PC-3 (cell line): ENCODE results near the gene CACUL1. TPM values are rescaled to one million over a fixed set of nuclear protein-coding genes. Genes with fewer than 3 reads are reported as not detected.

Experiments used
- ATAC-seq: fragments of 200-7000 bp; cut with Tn5 transposase; 2 replicates; pipeline ENCODE4 v1.9.1; 2020; ENCODE audit warnings: mild to moderate bottlenecking, moderate library complexity
- BruUV-seq: library from RNA; stranded (reverse); fragments of 400-500 nt; replicated peaks from 2 replicates; lab custom pipeline; 2021; lab: Mats Ljungman, UMichigan
- CTCF ChIA-PET: fragments of 300-600 bp; sonication (Branson Sonifier 250); formaldehyde crosslinking; loops from one replicate; lab custom pipeline; 2022; ENCODE audit warnings: antibody characterized with exemption; lab: Charles Lee
- POLR2A ChIA-PET: fragments of 300-600 bp; sonication (Branson Sonifier 250); formaldehyde crosslinking; loops from one replicate; lab custom pipeline; 2022; ENCODE audit warnings: antibody characterized with exemption; ENCODE audit not compliant: unreplicated experiment; lab: Charles Lee
- DNase-seq: peaks from one replicate; pipeline ENCODE4 v3.0.0-alpha.2; 2015
- H2AFZ ChIP-seq: fragments of 300-600 bp; sonication (generic); 2 replicates; pipeline ENCODE4 v1.6.0; 2016; ENCODE audit warnings: antibody characterized with exemption, low read length
- H3F3A ChIP-seq: fragments of 300-600 bp; sonication (generic); one replicate; pipeline ENCODE4 v1.6.0; 2017; ENCODE audit warnings: antibody characterized with exemption, low read length, control low read depth, mild to moderate bottlenecking; ENCODE audit not compliant: unreplicated experiment
- H3K27ac ChIP-seq: fragments of 300-600 bp; sonication (generic); 2 replicates; pipeline ENCODE4 v1.5.1; 2016; ENCODE audit warnings: mild to moderate bottlenecking, low read length
- H3K27me3 ChIP-seq: fragments of 300-600 bp; sonication (generic); 2 replicates; pipeline ENCODE4 v1.6.1; 2016; ENCODE audit warnings: low read length, mixed read lengths
- H3K36me3 ChIP-seq: fragments of 300-600 bp; sonication (generic); 2 replicates; pipeline ENCODE4 v1.6.1; 2016; ENCODE audit warnings: low read depth, mixed run types, low read length, mixed read lengths
- H3K4me1 ChIP-seq: fragments of 300-600 bp; sonication (generic); 2 replicates; pipeline ENCODE4 v1.5.1; 2016; ENCODE audit warnings: low read length; ENCODE audit not compliant: insufficient read depth
- H3K4me2 ChIP-seq: fragments of 300-600 bp; sonication (generic); 2 replicates; pipeline ENCODE4 v1.6.0; 2016; ENCODE audit warnings: low read length
- H3K4me3 ChIP-seq: fragments of 300-600 bp; sonication (generic); 2 replicates; pipeline ENCODE4 v1.5.1; 2016; ENCODE audit warnings: mild to moderate bottlenecking, low read length, mixed read lengths
- H3K79me2 ChIP-seq: fragments of 300-600 bp; sonication (generic); 2 replicates; pipeline ENCODE4 v1.6.1; 2017; ENCODE audit warnings: low read length, mixed read lengths
- H3K9ac ChIP-seq: fragments of 300-600 bp; sonication (generic); 2 replicates; pipeline ENCODE4 v1.6.0; 2016; ENCODE audit warnings: mild to moderate bottlenecking, low read length
- H3K9me2 ChIP-seq: fragments of 300-600 bp; sonication (generic); replicated peaks from 2 replicates; pipeline ENCODE4 v1.6.1; 2016; ENCODE audit warnings: mixed run types, low read length, mixed read lengths
- H3K9me3 ChIP-seq: fragments of 300-600 bp; sonication (generic); 2 replicates; pipeline ENCODE4 v1.6.1; 2016; ENCODE audit warnings: low read length, mixed read lengths
- H4K20me1 ChIP-seq: fragments of 300-600 bp; sonication (generic); 2 replicates; pipeline ENCODE4 v1.6.1; 2016; ENCODE audit warnings: low read length, mixed read lengths
- CTCF ChIP-seq: fragments of 300-600 bp; sonication (generic); conservative IDR thresholded peaks from 2 replicates; pipeline ENCODE4 v1.5.1; 2017; ENCODE audit warnings: antibody characterized with exemption, low read depth, mild to moderate bottlenecking, low read length
- EZH2 ChIP-seq: fragments of 300-600 bp; sonication (generic); IDR thresholded peaks from one replicate; pipeline ENCODE4 v1.6.1; 2017; ENCODE audit warnings: antibody characterized with exemption, mild to moderate bottlenecking, low read length; ENCODE audit not compliant: unreplicated experiment
- EZH2phosphoT487 ChIP-seq: fragments of 300-600 bp; sonication (generic); IDR thresholded peaks from 2 replicates; pipeline ENCODE4 v1.6.1; 2018; ENCODE audit warnings: mild to moderate bottlenecking, antibody characterized with exemption, low read length, borderline replicate concordance
- intact Hi-C: fragments of 100-400 bp; cut with micrococcal nuclease; formaldehyde crosslinking; loops from 2 replicates; pipeline ENCODE4 v1.9.0; 2023
- total RNA-seq: library from RNA; depleted of rRNA; stranded (reverse); fragments of >200 nt; gene quantifications from 2 replicates; pipeline ENCODE4 v1.2.3, GENCODE V29; 2014

Gene CACUL1
- total RNA-seq, 1 experiment from 2014 or later = 27.6 TPM

DNA sequence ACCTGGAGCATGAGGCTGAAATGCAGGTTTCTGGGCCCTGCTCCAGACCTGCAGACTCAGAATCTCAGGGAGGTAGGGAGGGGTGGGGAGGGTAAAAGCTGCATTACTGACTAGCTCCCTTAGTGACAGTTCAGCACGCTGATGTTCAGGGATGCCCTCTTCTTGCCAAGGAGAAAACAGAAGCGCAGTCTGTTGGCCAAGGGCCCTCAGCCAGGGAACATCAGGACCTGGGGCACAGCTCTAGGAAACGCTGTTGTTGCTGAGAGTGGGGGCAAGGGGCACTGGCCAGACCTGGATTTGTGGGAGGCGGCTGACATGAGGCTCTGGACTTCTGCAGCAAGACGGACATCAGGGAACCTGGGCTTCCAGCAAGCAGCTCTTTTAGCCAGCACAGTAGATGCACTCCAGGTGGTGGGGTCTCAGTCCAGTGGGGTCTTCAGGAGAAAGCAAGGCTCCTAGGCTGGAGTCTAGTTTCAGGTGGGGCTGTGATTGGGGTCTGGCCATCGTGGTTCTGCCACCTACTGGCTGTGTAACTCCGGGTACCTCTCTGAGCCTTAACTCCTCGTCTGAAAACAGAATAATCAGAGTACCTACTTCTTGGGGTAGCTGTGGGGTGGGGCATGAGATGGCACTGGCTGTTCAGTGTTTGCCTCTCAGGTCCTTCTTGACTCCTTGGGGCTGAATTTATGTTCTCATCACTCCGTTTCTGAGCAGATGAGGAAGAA, 86.4 kb downstream of the CACUL1 start:
- BruUV-seq = no TSS peak
- ChIA-PET POLR2A (no interaction called here), CTCF (no interaction called here)
- ATAC-seq (no peak), DNase-seq (no peak)
- H3K36me3 ChIP-seq = no peaks in the 10 kb centered on the region
- no peaks in the 10 kb centered on the region for H3K9me2 ChIP-seq
- no peaks in the 10 kb centered on the region for H4K20me1 ChIP-seq
- H3K27me3 ChIP-seq = no peaks in the 10 kb centered on the region
- intact Hi-C loops = no loop called here
- no peaks in the 10 kb centered on the region for H3F3A ChIP-seq
- H2AFZ ChIP-seq = no peak overlapping the region
- H3K79me2 ChIP-seq = no peaks in the 10 kb centered on the region
- H3K4me3 ChIP-seq = no peak overlapping the region
- no peaks in the 10 kb centered on the region for H3K9me3 ChIP-seq
- H3K9ac ChIP-seq = no peak overlapping the region
- H3K4me2 ChIP-seq = no peak overlapping the region
- H3K4me1 ChIP-seq = no peaks in the 10 kb centered on the region
- TF ChIP-seq EZH2phosphoT487 (no peak), EZH2 (no peak), CTCF (no peak)
- no peak overlapping the region for H3K27ac ChIP-seq

DNA sequence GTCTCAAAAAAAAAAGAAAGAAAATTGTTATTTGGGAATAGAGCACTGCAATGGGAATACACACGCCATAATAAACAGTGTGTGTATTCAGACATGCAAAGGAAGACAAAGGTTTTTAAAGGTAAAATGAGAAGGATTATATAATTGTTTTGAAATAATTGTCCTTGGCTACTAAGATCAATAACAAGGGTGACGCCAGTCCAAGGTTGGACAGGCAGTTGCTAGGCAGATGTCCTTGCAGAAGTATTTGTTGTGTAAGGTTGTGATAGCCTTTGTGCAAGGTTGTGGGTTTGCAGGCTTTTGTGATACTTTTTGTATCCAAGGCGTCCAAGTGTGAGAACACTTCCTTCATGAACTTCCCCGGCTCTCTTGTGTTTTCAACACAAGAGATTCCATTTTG, 87.0 kb downstream of the CACUL1 start:
- Histone ChIP-seq H3K79me2 (no peaks in the 10 kb centered on the region), H3K27me3 (no peaks in the 10 kb centered on the region), H3K4me3 (no peak overlapping the region), H3K36me3 (no peaks in the 10 kb centered on the region), H2AFZ (no peak overlapping the region), H3K4me1 (no peaks in the 10 kb centered on the region), H3K9me2 (no peaks in the 10 kb centered on the region), H3K4me2 (no peak overlapping the region), H4K20me1 (no peaks in the 10 kb centered on the region), H3F3A (no peaks in the 10 kb centered on the region), H3K9ac (no peak overlapping the region), H3K27ac (no peak overlapping the region), H3K9me3 (no peaks in the 10 kb centered on the region)
- ChIA-PET POLR2A (no interaction called here), CTCF (no interaction called here)
- no peak for ATAC-seq
- intact Hi-C loops = no loop called here
- DNase-seq = no peak
- BruUV-seq = no TSS peak
- TF ChIP-seq CTCF (no peak), EZH2 (no peak), EZH2phosphoT487 (no peak)

DNA sequence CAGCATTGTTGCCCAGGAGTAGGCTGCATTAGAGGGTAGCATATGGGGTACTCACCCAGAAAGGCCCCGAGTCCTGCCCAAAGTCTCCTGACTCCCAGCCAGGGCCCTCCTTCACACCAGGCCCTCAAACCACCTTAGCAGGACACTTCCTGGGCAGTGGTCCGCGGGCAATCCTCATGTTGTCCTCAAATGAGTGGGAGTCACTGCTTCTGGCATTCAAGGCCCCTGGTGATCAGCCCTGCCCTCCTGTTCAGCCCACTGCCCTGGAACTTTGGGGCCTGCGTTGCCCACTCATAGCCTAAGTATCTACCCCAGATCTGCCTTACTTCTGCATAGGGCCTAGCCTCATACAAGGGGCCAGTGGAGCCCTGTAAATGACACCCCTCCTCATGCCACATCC, 88.4 kb downstream of the CACUL1 start:
- no peaks in the 10 kb centered on the region for H3K79me2 ChIP-seq
- POLR2A ChIA-PET = no interaction called here
- no peak overlapping the region for H3K27ac ChIP-seq
- CTCF ChIA-PET = no interaction called here
- ATAC-seq (no peak), DNase-seq (no peak)
- H4K20me1 ChIP-seq = no peaks in the 10 kb centered on the region
- no TSS peak for BruUV-seq
- no peaks in the 10 kb centered on the region for H3K9me2 ChIP-seq
- H3K9me3 ChIP-seq = no peaks in the 10 kb centered on the region
- no peaks in the 10 kb centered on the region for H3F3A ChIP-seq
- H3K36me3 ChIP-seq = no peaks in the 10 kb centered on the region
- no peak overlapping the region for H3K4me2 ChIP-seq
- no peak overlapping the region for H2AFZ ChIP-seq
- H3K27me3 ChIP-seq = no peaks in the 10 kb centered on the region
- H3K9ac ChIP-seq = no peak overlapping the region
- no peaks in the 10 kb centered on the region for H3K4me1 ChIP-seq
- H3K4me3 ChIP-seq = no peak overlapping the region
- intact Hi-C loops = no loop called here
- TF ChIP-seq CTCF = no peak
- TF ChIP-seq EZH2phosphoT487 = no peak
- TF ChIP-seq EZH2 = no peak
